ENCODE results near the gene AKAP6.

Gene AKAP6

DNA sequence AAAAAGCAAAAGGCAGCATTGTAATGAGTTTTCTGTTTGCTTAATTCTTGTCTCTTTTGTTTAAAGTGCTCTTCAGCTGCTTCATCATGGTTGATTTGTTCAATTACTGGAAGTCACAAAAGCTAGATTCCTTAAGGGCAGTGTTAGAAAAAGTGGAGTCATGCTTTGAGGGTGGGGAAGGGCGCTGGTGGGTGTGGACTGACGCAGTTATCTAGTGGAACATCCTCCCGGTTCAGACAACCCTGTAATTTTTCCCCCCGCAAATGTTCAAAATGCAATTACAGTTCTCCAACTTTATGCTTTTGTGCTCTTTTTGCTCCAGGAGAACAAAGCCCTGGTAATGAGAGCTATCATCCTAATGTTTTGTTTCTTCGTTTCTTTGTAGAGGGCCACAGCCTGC, 2.1 kb downstream of the AKAP6 start:
- DNase-seq, result no peak

- no peak for DNase-seq
These were observed 3.6 kb downstream of the AKAP6 start for GRCh38 chr14:32332415-32333316.

DNA sequence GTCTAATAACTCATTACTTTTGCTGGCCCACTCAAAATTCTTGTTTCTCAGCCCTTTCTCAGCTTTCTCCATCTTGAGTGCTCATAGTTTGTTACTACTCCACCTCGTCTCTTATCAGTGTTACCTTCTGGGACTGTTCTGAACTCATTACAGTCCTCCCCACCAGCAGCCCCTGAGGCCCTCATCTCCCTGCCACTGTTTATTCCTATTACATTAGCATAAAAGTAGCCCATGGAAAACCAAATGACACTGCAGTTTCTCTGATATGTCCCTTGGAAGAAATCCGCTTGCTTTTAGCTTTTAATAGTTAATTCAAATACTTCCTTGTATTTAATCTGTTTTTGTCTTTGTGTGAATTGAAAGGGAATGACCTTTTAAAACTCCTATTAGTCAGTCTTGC, 7.6 kb downstream of the AKAP6 start:
- no peak for DNase-seq

DNA sequence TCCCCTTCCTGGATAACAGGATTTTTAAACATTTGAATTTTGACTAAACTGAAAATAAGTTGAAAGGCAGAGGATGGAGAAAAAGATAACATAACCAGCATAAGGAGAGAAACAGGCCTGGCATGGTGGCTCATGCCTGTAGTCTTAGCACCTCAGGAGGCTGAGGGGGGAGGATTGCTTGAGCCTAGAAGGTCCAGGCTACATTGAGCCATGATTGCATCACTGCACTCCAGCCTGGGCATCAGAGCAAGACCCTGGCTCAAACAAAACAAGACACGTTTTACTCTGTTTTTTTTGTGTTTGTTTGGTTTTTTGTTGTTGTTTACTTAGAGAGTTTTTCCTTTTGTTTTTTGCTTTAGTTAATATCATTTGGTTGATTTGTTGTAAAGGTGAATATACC, 8.7 kb downstream of the AKAP6 start:
- no peak for DNase-seq

- DNase-seq, result no peak
These were observed 10.1 kb downstream of the AKAP6 start for GRCh38 chr14:32339188-32339587.

GRCh38 chr14:32341947-32342846, 13.1 kb downstream of the AKAP6 start:
- DNase-seq, result no peak

DNA sequence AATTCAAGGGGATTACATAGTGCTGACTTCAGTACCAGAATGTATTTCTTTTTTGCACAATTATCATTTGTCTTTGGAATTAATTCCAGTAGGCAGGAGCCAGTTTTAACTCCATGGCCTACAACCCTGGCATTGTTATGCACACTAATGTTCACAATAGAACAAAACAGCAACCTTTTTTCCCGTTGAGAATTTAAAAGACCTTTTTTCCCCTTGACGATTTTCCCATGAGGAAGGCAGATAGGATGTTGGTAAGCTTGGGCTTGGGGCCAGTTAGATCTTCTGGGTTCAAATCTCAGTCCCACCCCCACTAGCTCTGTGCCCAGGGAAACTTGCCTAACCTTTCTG, 13.7 kb downstream of the AKAP6 start:
- no peak for DNase-seq

GRCh38 chr14:32343926-32344430, 14.9 kb downstream of the AKAP6 start:
- no peak for DNase-seq

GRCh38 chr14:32345311-32345791, 16.3 kb downstream of the AKAP6 start:
- no peak for DNase-seq

- DNase-seq, result no peak
These were observed 20.2 kb downstream of the AKAP6 start for GRCh38 chr14:32349322-32349721.

GRCh38 chr14:32350020-32350419, 20.9 kb downstream of the AKAP6 start:
- DNase-seq, result no peak

DNA sequence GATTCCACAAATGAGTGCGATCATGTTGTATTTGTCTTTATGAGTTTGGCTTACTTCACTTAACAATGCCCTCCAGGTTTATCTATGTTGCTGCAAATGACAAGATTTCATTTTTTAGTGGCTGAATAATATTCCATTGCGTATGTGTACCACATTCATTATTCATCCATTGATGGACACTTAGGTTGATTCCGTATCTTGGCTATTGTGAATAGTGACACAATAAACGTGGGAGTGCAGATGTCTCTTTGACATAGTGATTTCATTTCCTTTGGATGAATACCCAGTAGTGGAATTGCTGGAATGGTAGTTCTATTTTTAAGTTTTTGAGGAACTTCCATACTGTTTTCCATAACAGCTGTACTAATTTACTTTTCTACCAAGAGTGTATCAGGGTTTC, 23.5 kb downstream of the AKAP6 start:
- no peak for DNase-seq

DNA sequence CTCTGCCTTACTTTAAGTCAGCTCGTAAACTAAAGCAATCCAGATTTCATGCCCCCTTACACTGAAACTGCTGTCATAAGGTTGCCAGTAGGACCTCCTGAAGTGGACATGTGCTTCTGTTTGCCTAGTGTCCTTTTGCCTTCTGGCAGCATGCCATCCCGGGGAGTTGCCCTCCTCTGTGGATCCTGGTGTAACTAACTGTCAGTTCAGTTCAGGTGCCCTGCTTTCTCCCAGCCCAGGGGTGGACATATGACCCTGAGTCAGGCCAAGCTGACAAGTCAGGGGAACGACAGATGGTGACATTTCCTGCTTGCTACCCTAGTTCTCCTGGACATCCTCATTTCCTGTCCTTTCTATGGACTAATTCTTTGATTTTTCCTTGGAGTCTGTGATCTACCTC, 25.6 kb downstream of the AKAP6 start:
- DNase-seq, result no peak

GRCh38 chr14:32358781-32359180, 29.7 kb downstream of the AKAP6 start:
- no peak for DNase-seq

DNA sequence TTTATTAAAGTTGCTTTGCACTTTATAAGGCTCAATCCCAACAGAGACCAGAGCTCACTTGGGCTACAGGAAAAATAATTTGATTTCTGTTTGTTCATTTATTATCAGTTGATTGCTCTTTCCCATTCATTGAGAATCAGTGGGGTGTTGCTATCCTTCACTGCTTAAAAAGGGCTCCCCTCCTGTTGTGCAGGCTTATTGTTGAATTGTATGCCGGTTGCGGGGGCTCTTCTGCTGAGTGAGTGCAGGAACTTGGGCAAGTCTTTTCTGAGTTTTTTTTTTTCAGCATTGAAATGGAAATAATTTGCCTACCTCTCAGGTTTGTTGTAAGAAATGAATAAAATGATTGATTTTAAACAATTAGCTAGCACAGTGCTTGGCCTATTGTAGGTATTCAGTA, 32.6 kb downstream of the AKAP6 start:
- DNase-seq, result no peak

- DNase-seq, result no peak
These were observed 34.7 kb downstream of the AKAP6 start for GRCh38 chr14:32363761-32364160.

- DNase-seq, result no peak
These were observed 35.8 kb downstream of the AKAP6 start for GRCh38 chr14:32364941-32365340.

DNA sequence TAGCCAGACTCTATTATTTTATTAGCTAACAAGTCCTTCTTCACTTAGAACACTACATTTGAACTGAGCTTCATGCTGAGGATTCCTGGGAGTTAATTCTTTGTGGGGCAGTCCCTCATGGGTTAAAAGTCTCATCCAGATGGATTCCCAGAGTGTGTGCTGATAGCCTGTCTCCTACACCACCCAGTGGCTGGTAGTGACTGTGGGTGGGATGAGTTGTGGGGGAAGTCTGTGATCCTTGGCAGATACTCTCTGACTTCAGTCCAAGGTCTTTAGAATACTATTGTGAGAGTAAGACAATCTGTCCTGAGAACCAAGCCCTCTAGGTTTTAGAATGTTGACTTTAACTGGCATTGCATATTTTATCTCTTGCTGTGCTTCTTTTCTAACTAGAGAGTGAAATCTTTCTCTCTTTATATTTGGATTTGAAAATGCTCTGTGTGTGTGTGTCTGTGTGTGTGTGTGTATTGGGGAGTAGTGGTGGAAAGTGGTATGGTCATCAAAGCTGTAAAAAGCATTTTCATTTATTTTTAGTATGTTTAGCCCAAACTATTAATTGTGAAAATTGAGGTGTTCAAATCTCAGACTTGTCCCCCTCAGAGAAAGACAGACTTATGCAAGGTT, 37.3 kb downstream of the AKAP6 start:
- DNase-seq, result no peak

GRCh38 chr14:32366986-32367385, 37.9 kb downstream of the AKAP6 start:
- DNase-seq, result no peak

- DNase-seq, result no peak
These were observed 38.4 kb downstream of the AKAP6 start for GRCh38 chr14:32367516-32367915.

DNA sequence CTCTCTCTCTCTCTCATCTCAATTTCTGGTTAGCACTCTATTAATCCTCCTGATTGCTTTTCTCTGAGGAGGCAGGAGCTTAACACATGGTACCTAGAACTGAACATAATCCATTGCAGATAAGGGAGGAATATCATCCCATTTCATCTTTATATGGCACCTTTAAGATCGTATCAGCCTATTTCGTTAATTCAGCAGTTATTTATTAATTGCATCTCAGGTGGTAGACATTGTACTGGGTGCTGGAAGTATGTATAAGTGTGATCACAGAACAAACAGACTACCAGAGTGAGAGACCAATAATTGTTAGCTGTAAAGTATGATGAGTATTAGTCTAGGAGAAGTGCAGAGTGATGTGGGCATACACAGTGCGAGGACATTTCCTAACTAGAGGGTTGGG, 39.0 kb downstream of the AKAP6 start:
- DNase-seq, result no peak

GRCh38 chr14:32370714-32371113, 41.6 kb downstream of the AKAP6 start:
- no peak for DNase-seq

DNA sequence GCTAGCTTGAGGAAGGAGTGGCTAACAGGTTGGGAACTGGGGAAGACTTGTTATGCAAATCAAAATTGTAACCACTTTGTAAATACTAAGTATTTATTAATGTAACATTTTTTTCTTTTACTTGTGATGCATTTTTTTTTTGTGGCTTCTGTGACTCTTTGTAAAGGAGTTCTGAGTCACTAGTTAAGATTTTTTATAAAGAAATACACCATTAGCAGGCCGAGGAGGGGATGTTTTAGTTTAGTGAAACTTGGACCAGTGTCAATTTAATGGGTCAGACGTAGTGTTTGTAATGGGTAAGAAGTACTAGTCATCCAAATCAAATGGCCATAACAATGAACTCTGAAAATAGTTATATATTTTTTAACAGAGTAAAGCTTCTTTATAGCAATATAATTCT, 43.1 kb downstream of the AKAP6 start:
- no peak for DNase-seq
